Activated CD4-positive, alpha-beta memory T cell treated with anti-CD3 and anti-CD28 coated beads, Interleukin-2, amount 10 ng/mL, durations not matched to agents 7 days and 5 days (primary cell): ENCODE measurements around the gene ZFYVE28. TPM values are rescaled to one million over a fixed set of nuclear protein-coding genes. Genes with fewer than 3 reads are reported as not detected.
"Not testable (repeated sequence)": the region's sequence is repeated elsewhere in the genome, so short reads cannot be mapped to it uniquely, and the experiment has no call there.

Experiments
- CTCF ChIA-PET: fragments of 350-600 bp; sonication (Branson Sonifier 250); formaldehyde crosslinking; loops from one replicate; lab custom pipeline; 2021; ENCODE audit warnings: antibody characterized with exemption, inconsistent platforms; lab: Charles Lee
- POLR2A ChIA-PET: fragments of 350-600 bp; sonication (Branson Sonifier 250); formaldehyde crosslinking; loops from one replicate; lab custom pipeline; 2021; ENCODE audit warnings: antibody characterized with exemption; lab: Charles Lee
- DNase-seq: peaks from one replicate; pipeline ENCODE4 v3.0.0-alpha.2; 2020
- H3K27ac Mint-ChIP-seq: one replicate; pipeline ENCODE4 v1.8.0; 2021; ENCODE audit warnings: mild to moderate bottlenecking, mixed read lengths
- H3K27me3 Mint-ChIP-seq: one replicate; pipeline ENCODE4 v1.8.0; 2021; ENCODE audit warnings: mixed read lengths
- H3K36me3 Mint-ChIP-seq: one replicate; pipeline ENCODE4 v1.8.0; 2021; ENCODE audit warnings: low read depth, mixed read lengths
- H3K4me1 Mint-ChIP-seq: one replicate; pipeline ENCODE4 v1.8.0; 2021; ENCODE audit warnings: mixed read lengths
- H3K4me3 Mint-ChIP-seq: one replicate; pipeline ENCODE4 v1.8.0; 2021; ENCODE audit warnings: mild to moderate bottlenecking, mixed read lengths
- H3K9me3 Mint-ChIP-seq: one replicate; pipeline ENCODE4 v1.8.0; 2021; ENCODE audit warnings: mixed read lengths
- total RNA-seq, 2 experiments: library from RNA; stranded (reverse); gene quantifications; one replicate each; pipeline ENCODE4 v1.2.3, GENCODE V29; 2021

ZFYVE28 gene
- total RNA-seq, 2 experiments from 2014 or later, result 38.9 to 40.1 TPM

- Mint-ChIP-seq H3K27me3 (peaks cover 2% of the 10 kb centered on the region), H3K4me3 (no peak overlapping the region), H3K9me3 (no peaks in the 10 kb centered on the region), H3K36me3 (no peaks in the 10 kb centered on the region), H3K4me1 (no peaks in the 10 kb centered on the region), H3K27ac (no peak overlapping the region)
- ChIA-PET POLR2A (interaction anchor here (1.5 kb wide), 1 partner anchor 13 kb away, joined by 4 read pairs; no protein-coding TSS in a partner anchor), CTCF (interaction anchor here (1.4 to 1.5 kb wide), 2 partner anchors 10 to 19 kb away, joined by 3 to 5 read pairs; no protein-coding TSS in a partner anchor)
- DNase-seq, result no peak
Observed at GRCh38 chr4:2432004-2432403, 13.6 kb upstream of the ZFYVE28 start.

- H3K27me3 Mint-ChIP-seq, POLR2A ChIA-PET, CTCF ChIA-PET, H3K9me3 Mint-ChIP-seq, H3K4me3 Mint-ChIP-seq, H3K27ac Mint-ChIP-seq, H3K4me1 Mint-ChIP-seq, DNase-seq, H3K36me3 Mint-ChIP-seq: not testable (repeated sequence)
Observed at GRCh38 chr4:2429945-2430757, 11.7 kb upstream of the ZFYVE28 start.

- CTCF ChIA-PET, result interaction anchor here (1.2 to 1.5 kb wide), 2 partner anchors 10 to 13 kb away, joined by 3 to 5 read pairs; partner anchors contain the start of gene CFAP99
- H3K4me3 Mint-ChIP-seq, result no peak overlapping the region
- no peaks in the 10 kb centered on the region for H3K9me3 Mint-ChIP-seq
- H3K27me3 Mint-ChIP-seq, result peaks cover 2% of the 10 kb centered on the region
- no peaks in the 10 kb centered on the region for H3K4me1 Mint-ChIP-seq
- no peaks in the 10 kb centered on the region for H3K36me3 Mint-ChIP-seq
- DNase-seq, result no peak
- POLR2A ChIA-PET, result interaction anchor here (0.7 to 2.4 kb wide), 2 partner anchors 16 to 40 kb away, joined by 3 to 9 read pairs; partner anchors contain the start of gene RNF4
- H3K27ac Mint-ChIP-seq, result no peak overlapping the region
Observed at GRCh38 chr4:2428496-2429213, 10.2 kb upstream of the ZFYVE28 start.

GRCh38 chr4:2427383-2428334 is 9.2 kb upstream of the ZFYVE28 start:
- H3K4me3 Mint-ChIP-seq, result no peak overlapping the region
- ChIA-PET CTCF (interaction anchor here (1.2 to 1.5 kb wide), 2 partner anchors 9 to 14 kb away, joined by 3 to 5 read pairs; partner anchors contain the start of gene CFAP99), POLR2A (interaction anchor here (0.7 to 2.4 kb wide), 3 partner anchors 15 to 187 kb away, joined by 3 to 9 read pairs (median 3); partner anchors contain the start of gene RNF4)

GRCh38 chr4:2426711-2427275 is 8.3 kb upstream of the ZFYVE28 start:
- no peak for DNase-seq
- H3K27ac Mint-ChIP-seq, result no peak overlapping the region
- peaks cover 10% of the 10 kb centered on the region for H3K27me3 Mint-ChIP-seq
- H3K9me3 Mint-ChIP-seq, result no peaks in the 10 kb centered on the region
- POLR2A ChIA-PET, result interaction anchor here (2.4 kb wide), 1 partner anchor 14 kb away, joined by 9 read pairs; no protein-coding TSS in a partner anchor
- no peaks in the 10 kb centered on the region for H3K4me1 Mint-ChIP-seq
- H3K36me3 Mint-ChIP-seq, result no peaks in the 10 kb centered on the region
- CTCF ChIA-PET, result no interaction called here
- no peak overlapping the region for H3K4me3 Mint-ChIP-seq

More at GRCh38 chr4:2427383-2428334, 9.2 kb upstream of the ZFYVE28 start:
- H3K27me3 Mint-ChIP-seq, result peaks cover 5% of the 10 kb centered on the region
- no peaks in the 10 kb centered on the region for H3K36me3 Mint-ChIP-seq
- no peaks in the 10 kb centered on the region for H3K9me3 Mint-ChIP-seq
- no peak for DNase-seq
- no peaks in the 10 kb centered on the region for H3K4me1 Mint-ChIP-seq
- no peak overlapping the region for H3K27ac Mint-ChIP-seq

GRCh38 chr4:2426069-2426397 is 7.6 kb upstream of the ZFYVE28 start:
- POLR2A ChIA-PET, result interaction anchor here (1.1 to 2.0 kb wide), 2 partner anchors 13 to 42 kb away, joined by 3 to 6 read pairs; no protein-coding TSS in a partner anchor
- no peaks in the 10 kb centered on the region for H3K36me3 Mint-ChIP-seq
- peaks cover 13% of the 10 kb centered on the region for H3K27me3 Mint-ChIP-seq
- no peak overlapping the region for H3K4me3 Mint-ChIP-seq
- H3K4me1 Mint-ChIP-seq, result no peaks in the 10 kb centered on the region
- no peaks in the 10 kb centered on the region for H3K9me3 Mint-ChIP-seq
- CTCF ChIA-PET, result no interaction called here
- no peak for DNase-seq
- no peak overlapping the region for H3K27ac Mint-ChIP-seq

GRCh38 chr4:2425386-2426068 is 7.1 kb upstream of the ZFYVE28 start:
- Mint-ChIP-seq H3K27me3 (peaks cover 18% of the 10 kb centered on the region), H3K27ac (no peak overlapping the region), H3K4me1 (no peaks in the 10 kb centered on the region), H3K36me3 (no peaks in the 10 kb centered on the region), H3K4me3 (no peak overlapping the region), H3K9me3 (no peaks in the 10 kb centered on the region)
- POLR2A ChIA-PET, result interaction anchor here (1.1 to 2.0 kb wide), 2 partner anchors 13 to 42 kb away, joined by 3 to 6 read pairs; no protein-coding TSS in a partner anchor
- CTCF ChIA-PET, result interaction anchor here (0.8 kb wide), 1 partner anchor 205 kb away, joined by 3 read pairs; no protein-coding TSS in a partner anchor
- DNase-seq, result no peak

GRCh38 chr4:2424581-2424980 is 6.1 kb upstream of the ZFYVE28 start:
- no peak for DNase-seq
- Mint-ChIP-seq H3K4me1 (peaks cover 7% of the 10 kb centered on the region), H3K4me3 (no peak overlapping the region), H3K9me3 (no peaks in the 10 kb centered on the region), H3K27me3 (peaks cover 27% of the 10 kb centered on the region), H3K27ac (no peak overlapping the region), H3K36me3 (no peaks in the 10 kb centered on the region)
- ChIA-PET POLR2A (interaction anchor here (2.0 kb wide), 1 partner anchor 12 kb away, joined by 6 read pairs; no protein-coding TSS in a partner anchor), CTCF (interaction anchor here (0.8 kb wide), 1 partner anchor 204 kb away, joined by 3 read pairs; no protein-coding TSS in a partner anchor)

- no peak for DNase-seq
- ChIA-PET POLR2A (no interaction called here), CTCF (interaction anchor here (1.2 kb wide), 1 partner anchor 17 kb away, joined by 3 read pairs; no protein-coding TSS in a partner anchor)
- Mint-ChIP-seq H3K4me1 (peaks cover 14% of the 10 kb centered on the region), H3K27ac (no peak overlapping the region), H3K27me3 (peaks cover 32% of the 10 kb centered on the region), H3K36me3 (no peaks in the 10 kb centered on the region), H3K9me3 (no peaks in the 10 kb centered on the region), H3K4me3 (no peak overlapping the region)
Observed at GRCh38 chr4:2423695-2424094, 5.2 kb upstream of the ZFYVE28 start.

GRCh38 chr4:2423066-2423465 is 4.6 kb upstream of the ZFYVE28 start:
- Mint-ChIP-seq H3K27me3 (peaks cover 32% of the 10 kb centered on the region), H3K36me3 (no peaks in the 10 kb centered on the region), H3K9me3 (no peaks in the 10 kb centered on the region), H3K4me1 (peaks cover 14% of the 10 kb centered on the region), H3K27ac (no peak overlapping the region), H3K4me3 (no peak overlapping the region)
- ChIA-PET CTCF (interaction anchor here (1.2 kb wide), 1 partner anchor 16 kb away, joined by 3 read pairs; no protein-coding TSS in a partner anchor), POLR2A (interaction anchor here (0.6 kb wide), 1 partner anchor 12 kb away, joined by 3 read pairs; no protein-coding TSS in a partner anchor)
- no peak for DNase-seq

- Mint-ChIP-seq H3K27ac (no peak overlapping the region), H3K27me3 (peaks cover 32% of the 10 kb centered on the region), H3K4me1 (peaks cover 14% of the 10 kb centered on the region), H3K4me3 (no peak overlapping the region), H3K9me3 (no peaks in the 10 kb centered on the region), H3K36me3 (no peaks in the 10 kb centered on the region)
- CTCF ChIA-PET, result interaction anchor here (0.6 to 4.1 kb wide), 7 partner anchors 9 to 330 kb away, joined by 3 to 15 read pairs (median 4); no protein-coding TSS in a partner anchor
- DNase-seq, result no peak
- POLR2A ChIA-PET, result interaction anchor here (1.6 to 2.0 kb wide), 2 partner anchors 9 to 180 kb away, joined by 6 to 9 read pairs; partner anchors contain the start of genes HAUS3 and POLN
Observed at GRCh38 chr4:2421928-2422327, 3.5 kb upstream of the ZFYVE28 start.
